Measurements from ENCODE around the gene OCRL. TPM values are rescaled to one million over a fixed set of nuclear protein-coding genes. Genes with fewer than 3 reads are reported as not detected.

The OCRL gene
- total RNA-seq, 1 donor from 2014 or later = 36.1 TPM

DNA sequence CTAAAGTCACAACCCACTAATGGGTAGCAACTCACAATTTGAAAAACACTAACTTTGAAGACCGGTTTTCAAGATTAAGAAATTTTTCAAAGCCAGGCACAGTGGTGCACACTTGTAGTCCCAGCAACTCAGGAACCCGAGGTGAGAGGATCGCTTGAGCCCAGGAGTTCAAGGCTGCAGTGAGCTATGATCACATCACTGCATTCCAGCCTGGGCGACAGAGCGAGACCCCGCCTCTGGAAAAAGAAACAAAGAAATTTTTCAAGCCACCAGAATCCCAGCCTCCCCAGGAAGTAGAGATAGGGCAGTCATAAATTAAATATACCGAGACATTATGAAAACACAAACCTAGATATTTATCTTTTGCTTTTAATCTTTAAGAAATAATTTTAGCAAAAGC lies 29.7 kb upstream of the OCRL start:
- Histone ChIP-seq H3K4me2 (ENCODE audit: low read length) (no peak overlapping the region), H3K9me3 (ENCODE audit: insufficient read depth, low read depth, low read length) (no peaks in the 10 kb centered on the region), H3K9ac (ENCODE audit: low read length) (no peak overlapping the region), H2AFZ (ENCODE audit: low read depth, low read length) (no peak overlapping the region), H4K20me1 (ENCODE audit: insufficient read depth, low read length) (no peaks in the 10 kb centered on the region), H3K4me3 (ENCODE audit: insufficient read depth, low read depth, low read length) (no peak overlapping the region), H3K27me3 (ENCODE audit: insufficient read depth, low read length) (no peaks in the 10 kb centered on the region), H3K79me2 (ENCODE audit: insufficient read depth, low read length) (no peaks in the 10 kb centered on the region), H3K36me3 (ENCODE audit: insufficient read depth, low read length) (peaks cover 10% of the 10 kb centered on the region), H3K4me1 (ENCODE audit: insufficient read depth, low read length) (peaks cover 2% of the 10 kb centered on the region), H3K27ac (ENCODE audit: low read depth, low read length) (no peak overlapping the region)
- H3K4me3 Mint-ChIP-seq (ENCODE audit: unreplicated experiment) = no peak overlapping the region
- no peaks in the 10 kb centered on the region for H3K27me3 Mint-ChIP-seq (ENCODE audit: low read depth, unreplicated experiment)
- no peaks in the 10 kb centered on the region for H3K9me3 Mint-ChIP-seq (ENCODE audit: unreplicated experiment)
- peaks cover 7% of the 10 kb centered on the region for H3K36me3 Mint-ChIP-seq (ENCODE audit: low read depth, unreplicated experiment)
- FAIRE-seq (no peak), DNase-seq (ENCODE audit: low read depth) (no peak)
- peak overlapping the region; percentile 87 for H3K27ac Mint-ChIP-seq (ENCODE audit: unreplicated experiment)
- no peak for TF ChIP-seq EZH2 (IDR thresholded peaks at IDR 0.05; ENCODE audit: insufficient read depth, low read length)
- TF ChIP-seq, protein P1, sequence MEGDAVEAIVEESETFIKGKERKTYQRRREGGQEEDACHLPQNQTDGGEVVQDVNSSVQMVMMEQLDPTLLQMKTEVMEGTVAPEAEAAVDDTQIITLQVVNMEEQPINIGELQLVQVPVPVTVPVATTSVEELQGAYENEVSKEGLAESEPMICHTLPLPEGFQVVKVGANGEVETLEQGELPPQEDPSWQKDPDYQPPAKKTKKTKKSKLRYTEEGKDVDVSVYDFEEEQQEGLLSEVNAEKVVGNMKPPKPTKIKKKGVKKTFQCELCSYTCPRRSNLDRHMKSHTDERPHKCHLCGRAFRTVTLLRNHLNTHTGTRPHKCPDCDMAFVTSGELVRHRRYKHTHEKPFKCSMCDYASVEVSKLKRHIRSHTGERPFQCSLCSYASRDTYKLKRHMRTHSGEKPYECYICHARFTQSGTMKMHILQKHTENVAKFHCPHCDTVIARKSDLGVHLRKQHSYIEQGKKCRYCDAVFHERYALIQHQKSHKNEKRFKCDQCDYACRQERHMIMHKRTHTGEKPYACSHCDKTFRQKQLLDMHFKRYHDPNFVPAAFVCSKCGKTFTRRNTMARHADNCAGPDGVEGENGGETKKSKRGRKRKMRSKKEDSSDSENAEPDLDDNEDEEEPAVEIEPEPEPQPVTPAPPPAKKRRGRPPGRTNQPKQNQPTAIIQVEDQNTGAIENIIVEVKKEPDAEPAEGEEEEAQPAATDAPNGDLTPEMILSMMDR (IDR thresholded peaks at IDR 0.05; ENCODE audit: insufficient read depth, low read depth, low read length) = no peak
- H3K4me1 Mint-ChIP-seq (ENCODE audit: low read depth, unreplicated experiment) = peaks cover 3% of the 10 kb centered on the region

DNA sequence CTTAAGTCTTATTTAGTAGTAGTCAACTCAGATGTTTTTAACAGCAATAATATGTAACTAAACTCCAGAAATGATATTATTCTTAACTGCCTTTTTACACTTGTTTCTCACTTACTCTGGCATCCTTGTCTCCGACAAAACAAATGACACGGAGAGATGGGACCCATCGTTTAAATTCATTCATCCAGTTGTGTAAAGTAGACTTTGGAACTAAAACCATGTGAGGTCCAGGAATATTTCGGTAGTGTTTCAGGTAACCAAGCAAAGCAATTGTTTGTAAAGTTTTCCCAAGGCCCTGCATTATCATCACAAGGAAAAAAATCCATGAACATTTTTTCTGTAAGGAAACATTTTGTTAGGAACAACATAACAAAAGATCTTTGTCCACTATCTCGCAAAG lies 28.4 kb upstream of the OCRL start:
- peak; percentile 58 for FAIRE-seq
- H3K27me3 ChIP-seq (ENCODE audit: insufficient read depth, low read length) = no peaks in the 10 kb centered on the region
- no peak overlapping the region for H3K27ac ChIP-seq (ENCODE audit: low read depth, low read length)
- H3K36me3 ChIP-seq (ENCODE audit: insufficient read depth, low read length) = peaks cover 15% of the 10 kb centered on the region
- Mint-ChIP-seq H3K27ac (ENCODE audit: unreplicated experiment) (no peak overlapping the region), H3K4me3 (ENCODE audit: unreplicated experiment) (no peak overlapping the region), H3K36me3 (ENCODE audit: low read depth, unreplicated experiment) (peaks cover 7% of the 10 kb centered on the region), H3K9me3 (ENCODE audit: unreplicated experiment) (no peaks in the 10 kb centered on the region), H3K4me1 (ENCODE audit: low read depth, unreplicated experiment) (peaks cover 3% of the 10 kb centered on the region), H3K27me3 (ENCODE audit: low read depth, unreplicated experiment) (no peaks in the 10 kb centered on the region)
- H3K9me3 ChIP-seq (ENCODE audit: insufficient read depth, low read depth, low read length) = no peaks in the 10 kb centered on the region
- H3K79me2 ChIP-seq (ENCODE audit: insufficient read depth, low read length) = peaks cover 5% of the 10 kb centered on the region
- H3K4me2 ChIP-seq (ENCODE audit: low read length) = no peak overlapping the region
- no peak overlapping the region for H3K9ac ChIP-seq (ENCODE audit: low read length)
- H4K20me1 ChIP-seq (ENCODE audit: insufficient read depth, low read length) = peaks cover 4% of the 10 kb centered on the region
- H2AFZ ChIP-seq (ENCODE audit: low read depth, low read length) = no peak overlapping the region
- no peak for DNase-seq (ENCODE audit: low read depth)
- peaks cover 2% of the 10 kb centered on the region for H3K4me1 ChIP-seq (ENCODE audit: insufficient read depth, low read length)
- H3K4me3 ChIP-seq (ENCODE audit: insufficient read depth, low read depth, low read length) = no peak overlapping the region
- TF ChIP-seq EZH2 (IDR thresholded peaks at IDR 0.05; ENCODE audit: insufficient read depth, low read length) = no peak
- TF ChIP-seq, protein P1 (IDR thresholded peaks at IDR 0.05; ENCODE audit: insufficient read depth, low read depth, low read length) = no peak

DNA sequence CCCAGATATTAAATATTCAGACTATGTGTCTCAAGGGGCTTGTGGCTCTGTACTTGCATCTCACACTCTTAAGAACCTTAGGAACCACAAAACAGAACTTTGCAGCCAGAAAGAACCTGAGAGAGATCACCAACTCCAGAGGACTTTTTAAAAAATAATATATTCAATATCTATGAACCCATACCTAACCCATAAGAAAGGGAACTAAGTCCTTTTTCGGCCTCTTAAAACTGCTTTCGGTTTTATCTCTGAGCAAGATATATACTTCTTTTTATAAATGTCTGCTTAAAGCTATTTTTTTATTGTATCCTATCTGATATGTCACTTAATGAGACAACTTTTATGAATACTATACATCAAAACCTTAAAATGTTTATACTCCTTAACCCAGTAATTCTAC lies 27.6 kb upstream of the OCRL start:
- DNase-seq (ENCODE audit: low read depth) (no peak), FAIRE-seq (no peak)
- Mint-ChIP-seq H3K27ac (ENCODE audit: unreplicated experiment) (no peak overlapping the region), H3K36me3 (ENCODE audit: low read depth, unreplicated experiment) (peaks cover 4% of the 10 kb centered on the region), H3K27me3 (ENCODE audit: low read depth, unreplicated experiment) (no peaks in the 10 kb centered on the region), H3K4me3 (ENCODE audit: unreplicated experiment) (no peak overlapping the region), H3K4me1 (ENCODE audit: low read depth, unreplicated experiment) (peaks cover 3% of the 10 kb centered on the region), H3K9me3 (ENCODE audit: unreplicated experiment) (no peaks in the 10 kb centered on the region)
- TF ChIP-seq, protein P1 (IDR thresholded peaks at IDR 0.05; ENCODE audit: insufficient read depth, low read depth, low read length) = no peak
- H3K4me1 ChIP-seq (ENCODE audit: insufficient read depth, low read length) = peaks cover 2% of the 10 kb centered on the region
- H2AFZ ChIP-seq (ENCODE audit: low read depth, low read length) = no peak overlapping the region
- no peaks in the 10 kb centered on the region for H3K9me3 ChIP-seq (ENCODE audit: insufficient read depth, low read depth, low read length)
- no peak overlapping the region for H3K4me3 ChIP-seq (ENCODE audit: insufficient read depth, low read depth, low read length)
- no peak overlapping the region for H3K4me2 ChIP-seq (ENCODE audit: low read length)
- H3K9ac ChIP-seq (ENCODE audit: low read length) = no peak overlapping the region
- H3K27me3 ChIP-seq (ENCODE audit: insufficient read depth, low read length) = no peaks in the 10 kb centered on the region
- H3K27ac ChIP-seq (ENCODE audit: low read depth, low read length) = no peak overlapping the region
- H4K20me1 ChIP-seq (ENCODE audit: insufficient read depth, low read length) = peaks cover 4% of the 10 kb centered on the region
- H3K79me2 ChIP-seq (ENCODE audit: insufficient read depth, low read length) = peaks cover 12% of the 10 kb centered on the region
- peaks cover 15% of the 10 kb centered on the region for H3K36me3 ChIP-seq (ENCODE audit: insufficient read depth, low read length)
